Natural killer cell (primary cell): ENCODE data around the gene EXOC4. TPM values are rescaled to one million over a fixed set of nuclear protein-coding genes. Genes with fewer than 3 reads are reported as not detected.

Experiments used
- ATAC-seq, 3 donors: fragments of 150-1000 bp in 2 of 3; fragments of 200-7000 bp in 1 of 3; cut with Tn5 transposase; 1 replicate in 1 of 3; 2 replicates in 2 of 3; pipeline ENCODE4 v1.10.0; 2021; ENCODE audit warnings: mild to moderate bottlenecking in 2 of 3, moderate library complexity in 2 of 3
- DNase-seq, 2 donors: peaks; one replicate each; pipeline versions ENCODE4 v3.0.0 to v3.0.0-alpha.2; 2013 to 2021; ENCODE audit warnings: mixed read lengths in 1 of 2
- H3K27ac ChIP-seq: one replicate; pipeline ENCODE4 v1.5.1; 2013; ENCODE audit warnings: mild to moderate bottlenecking, low read length
- H3K27me3 ChIP-seq: one replicate; pipeline ENCODE4 v1.6.1; 2013; ENCODE audit warnings: low read length; ENCODE audit not compliant: control insufficient read depth, insufficient read depth
- H3K36me3 ChIP-seq: one replicate; pipeline ENCODE4 v1.6.1; 2013; ENCODE audit warnings: low read length; ENCODE audit not compliant: control insufficient read depth, insufficient read depth
- H3K4me1 ChIP-seq: one replicate; pipeline ENCODE4 v1.6.1; 2013; ENCODE audit warnings: low read length; ENCODE audit not compliant: control insufficient read depth, insufficient read depth
- H3K4me3 ChIP-seq: one replicate; pipeline ENCODE4 v1.5.1; 2013; ENCODE audit warnings: low read length
- H3K9me3 ChIP-seq: one replicate; pipeline ENCODE4 v1.6.1; 2013; ENCODE audit warnings: low read length; ENCODE audit not compliant: control insufficient read depth, insufficient read depth
- H3K27ac Mint-ChIP-seq, 2 donors: one replicate each; pipeline ENCODE4 v1.8.0; 2022; ENCODE audit warnings: mild to moderate bottlenecking in 2 of 2, mixed read lengths in 2 of 2, moderate library complexity in 1 of 2
- H3K27me3 Mint-ChIP-seq, 2 donors: one replicate each; pipeline ENCODE4 v1.8.0; 2022; ENCODE audit warnings: low read depth in 2 of 2, mixed read lengths in 2 of 2
- H3K36me3 Mint-ChIP-seq: one replicate; pipeline ENCODE4 v1.8.0; 2022; ENCODE audit warnings: mixed read lengths
- H3K4me1 Mint-ChIP-seq, 2 donors: one replicate each; pipeline ENCODE4 v1.8.0; 2022; ENCODE audit warnings: mixed read lengths in 2 of 2
- H3K4me3 Mint-ChIP-seq: one replicate; pipeline ENCODE4 v1.8.0; 2022; ENCODE audit warnings: mild to moderate bottlenecking, moderate library complexity, mixed read lengths
- H3K9me3 Mint-ChIP-seq, 2 donors: one replicate each; pipeline ENCODE4 v1.8.0; 2022; ENCODE audit warnings: mixed read lengths in 2 of 2
- CTCF ChIP-seq: fragments of 200-600 bp; IDR thresholded peaks from one replicate; pipeline ENCODE4 v1.8.0; 2022; ENCODE audit warnings: antibody characterized with exemption
- WGBS: methylation state at CpG from one replicate; pipeline ENCODE4 v1.1.7; 2013; ENCODE audit warnings: missing lambda C conversion rate; ENCODE audit not compliant: insufficient coverage; 5-methylcytosine and 5-hydroxymethylcytosine counted together
- intact Hi-C: fragments of 100-400 bp; cut with micrococcal nuclease; formaldehyde crosslinking; loops from one replicate; pipeline ENCODE4 v1.14.2; 2022
- total RNA-seq, 4 donors: library from RNA; stranded (reverse); fragments of 120-200 nt in 1 of 4; gene quantifications; one replicate each; pipeline versions ENCODE4 v1.2.3 to v1.2.4, GENCODE V29; 2013 to 2022

The EXOC4 gene
- total RNA-seq, 3 donors from 2014 or later (not counting 1 experiment from before 2014, with no cell fraction given) = 105 to 148 (median 123) TPM

- Histone ChIP-seq H3K4me1 (no peaks in the 10 kb centered on the region), H3K4me3 (no peak overlapping the region), H3K27me3 (no peaks in the 10 kb centered on the region), H3K9me3 (no peaks in the 10 kb centered on the region), H3K36me3 (no peaks in the 10 kb centered on the region), H3K27ac (no peak overlapping the region)
- peaks cover 14 to 31% of the 10 kb centered on the region in 2 donors for H3K4me1 Mint-ChIP-seq
- H3K27me3 Mint-ChIP-seq = no peaks in the 10 kb centered on the region
- H3K27ac Mint-ChIP-seq = no peak overlapping the region
- 100% methylated on average over 1 of the region's 4 CpGs for WGBS
- ATAC-seq = no peak
- H3K36me3 Mint-ChIP-seq = no peaks in the 10 kb centered on the region
- no peak overlapping the region for H3K4me3 Mint-ChIP-seq
- no peaks in the 10 kb centered on the region for H3K9me3 Mint-ChIP-seq
- no peak for TF ChIP-seq CTCF
- no peak for DNase-seq
- intact Hi-C loops = no loop called here
Measured at GRCh38 chr7:133668296-133669060, 415.6 kb downstream of the EXOC4 start.

- no peak for DNase-seq
- TF ChIP-seq CTCF = no peak
- WGBS = 79% methylated on average over 5 of the region's 6 CpGs
- Mint-ChIP-seq H3K27ac (no peak overlapping the region), H3K27me3 (no peaks in the 10 kb centered on the region), H3K9me3 (no peaks in the 10 kb centered on the region), H3K36me3 (no peaks in the 10 kb centered on the region), H3K4me1 (peaks cover 14 to 25% of the 10 kb centered on the region in 2 donors), H3K4me3 (no peak overlapping the region)
- H3K36me3 ChIP-seq = no peaks in the 10 kb centered on the region
- H3K9me3 ChIP-seq = no peaks in the 10 kb centered on the region
- H3K27me3 ChIP-seq = no peaks in the 10 kb centered on the region
- intact Hi-C loops = no loop called here
- H3K4me1 ChIP-seq = no peaks in the 10 kb centered on the region
- H3K27ac ChIP-seq = no peak overlapping the region
- no peak overlapping the region for H3K4me3 ChIP-seq
- no peak for ATAC-seq
Measured at GRCh38 chr7:133669061-133669455, 416.2 kb downstream of the EXOC4 start.

- Mint-ChIP-seq H3K4me3 (no peak overlapping the region), H3K9me3 (no peaks in the 10 kb centered on the region), H3K27me3 (no peaks in the 10 kb centered on the region), H3K36me3 (no peaks in the 10 kb centered on the region), H3K27ac (no peak overlapping the region), H3K4me1 (peaks cover 10 to 14% of the 10 kb centered on the region in 2 donors)
- no peak for TF ChIP-seq CTCF
- 96% methylated on average over 5 of the region's 5 CpGs for WGBS
- intact Hi-C loops = no loop called here
- no peak for ATAC-seq
- Histone ChIP-seq H3K27ac (no peak overlapping the region), H3K36me3 (no peaks in the 10 kb centered on the region), H3K27me3 (no peaks in the 10 kb centered on the region), H3K4me1 (no peaks in the 10 kb centered on the region), H3K4me3 (no peak overlapping the region), H3K9me3 (no peaks in the 10 kb centered on the region)
- no peak for DNase-seq
Measured at GRCh38 chr7:133670250-133670649, 417.4 kb downstream of the EXOC4 start.

- H3K9me3 Mint-ChIP-seq = no peaks in the 10 kb centered on the region
- DNase-seq (no peak), ATAC-seq (no peak)
- no peak overlapping the region for H3K4me3 Mint-ChIP-seq
- no peak overlapping the region for H3K4me3 ChIP-seq
- no peaks in the 10 kb centered on the region for H3K27me3 Mint-ChIP-seq
- no peaks in the 10 kb centered on the region for H3K36me3 ChIP-seq
- H3K27ac ChIP-seq = no peak overlapping the region
- TF ChIP-seq CTCF = no peak
- H3K27ac Mint-ChIP-seq = no peak overlapping the region
- no peaks in the 10 kb centered on the region for H3K9me3 ChIP-seq
- H3K36me3 Mint-ChIP-seq = no peaks in the 10 kb centered on the region
- H3K27me3 ChIP-seq = no peaks in the 10 kb centered on the region
- intact Hi-C loops = no loop called here
- H3K4me1 Mint-ChIP-seq = peaks cover 10% of the 10 kb centered on the region in 2 donors
- no peaks in the 10 kb centered on the region for H3K4me1 ChIP-seq
- WGBS = 92% methylated on average over 1 of the region's 1 CpG
Measured at GRCh38 chr7:133672866-133673265, 420.0 kb downstream of the EXOC4 start.
